PC-9 (cell line): ENCODE measurements around the gene UBE2Z.

Experiments used
- CTCF ChIP-seq: fragments of 200-600 bp; sonication (generic); conservative IDR thresholded peaks from 2 replicates; pipeline ENCODE4 v1.6.1; 2017; ENCODE audit warnings: mixed run types, antibody characterized with exemption, mild to moderate bottlenecking, moderate library complexity
- EZH2 ChIP-seq: fragments of 200-600 bp; sonication (generic); IDR thresholded peaks from 2 replicates; pipeline ENCODE4 v1.8.0; 2017; ENCODE audit warnings: antibody characterized with exemption, low read depth

DNA sequence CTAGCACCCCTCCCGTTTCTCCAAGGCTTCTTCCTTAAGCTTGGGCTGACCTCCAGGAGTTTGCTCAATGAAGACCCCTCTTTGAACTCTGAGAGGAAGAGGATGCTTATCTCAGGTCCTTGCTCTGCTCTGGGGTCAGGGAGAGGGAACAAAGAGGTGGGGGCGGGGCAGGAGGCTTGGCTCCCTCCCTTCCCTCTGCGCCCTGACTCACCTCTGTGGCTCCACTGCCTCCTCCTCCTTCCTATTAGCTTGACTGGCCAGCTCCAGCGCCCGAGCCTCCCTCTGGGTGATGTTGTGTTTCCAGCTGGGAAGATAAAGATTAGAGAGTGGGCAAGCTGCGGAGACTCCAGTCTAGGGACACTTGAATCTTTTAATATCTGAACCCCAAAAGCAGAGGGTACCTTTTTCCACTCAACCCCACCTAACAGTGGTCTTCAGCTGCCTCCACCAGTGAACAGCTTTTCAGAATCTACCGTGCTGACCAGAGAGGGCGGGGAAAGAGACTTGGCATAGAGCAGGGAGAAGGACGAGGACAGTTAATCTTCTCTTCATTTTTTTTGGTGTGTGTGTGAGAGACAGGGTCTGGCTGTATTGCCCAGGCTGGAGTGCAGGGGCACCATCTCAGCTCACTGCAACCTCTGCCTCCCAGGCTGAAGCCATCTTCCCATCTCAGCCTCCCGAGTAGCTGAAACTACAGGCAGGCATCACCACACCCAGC, 53.5 kb downstream of the UBE2Z start:
- no peak for TF ChIP-seq CTCF
- no peak for TF ChIP-seq EZH2
